Endothelial cell of umbilical vein (primary cell): ENCODE data around the gene KCNB1.

ENCODE experiments used
- EZH2 ChIP-seq: IDR thresholded peaks from 2 replicates; pipeline ENCODE4 v1.6.1; 2012; ENCODE audit warnings: borderline replicate concordance, low read depth, mild to moderate bottlenecking, moderate library complexity, low read length, inconsistent platforms; ENCODE audit not compliant: severe bottlenecking
- JUN ChIP-seq: IDR thresholded peaks from 2 replicates; pipeline ENCODE4 v1.6.1; 2011; ENCODE audit warnings: borderline replicate concordance, low read depth; ENCODE audit not compliant: insufficient read length, insufficient read depth
- POLR2A ChIP-seq: IDR thresholded peaks from 2 replicates; pipeline ENCODE4 v1.6.1; 2012; ENCODE audit warnings: low read depth, mild to moderate bottlenecking, control low read depth, low read length
- POLR2AphosphoS5 ChIP-seq: IDR thresholded peaks from 2 replicates; pipeline ENCODE4 v1.6.1; 2012; ENCODE audit warnings: low read depth, mild to moderate bottlenecking, control low read depth, low read length, moderate library complexity; ENCODE audit not compliant: insufficient read depth
- TF ChIP-seq, protein P1 (sequence below), 2 donors: IDR thresholded peaks; 1 replicate in 1 of 2; 2 replicates in 1 of 2; pipeline ENCODE4 v1.5.1; 2011; ENCODE audit warnings: low read length in 2 of 2, mild to moderate bottlenecking in 2 of 2, moderate library complexity in 2 of 2, control low read depth in 1 of 2, inconsistent platforms in 1 of 2, low read depth in 1 of 2; ENCODE audit not compliant: insufficient read depth in 1 of 2; ENCODE audit errors: extremely low read depth in 1 of 2
- TF ChIP-seq, protein P2 (sequence below): IDR thresholded peaks from 2 replicates; pipeline ENCODE4 v1.6.1; 2011; ENCODE audit not compliant: insufficient read depth, insufficient read length

DNA sequence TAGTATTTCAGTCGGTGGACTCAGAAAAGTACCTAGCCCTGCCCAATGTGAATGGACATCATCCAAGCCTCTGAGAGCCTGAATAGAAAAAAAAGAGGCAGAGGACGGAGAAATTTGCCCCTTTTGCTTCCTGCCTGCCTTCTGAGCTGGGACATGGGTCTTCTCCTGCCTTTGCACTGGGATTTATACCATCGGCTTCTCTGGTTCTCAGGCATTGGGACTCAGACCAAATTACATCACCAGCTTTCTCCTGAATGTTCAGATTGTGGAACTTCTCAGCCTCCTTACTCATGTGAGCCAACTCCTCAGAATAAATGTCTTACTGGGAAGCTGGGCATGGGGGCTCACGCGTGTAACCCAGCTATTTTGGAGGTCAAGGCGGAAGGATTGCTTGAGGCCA is 19.8 kb downstream of the KCNB1 start:
- TF ChIP-seq JUN (no peak), POLR2A (no peak), POLR2AphosphoS5 (no peak), EZH2 (no peak)
- TF ChIP-seq, protein P1, sequence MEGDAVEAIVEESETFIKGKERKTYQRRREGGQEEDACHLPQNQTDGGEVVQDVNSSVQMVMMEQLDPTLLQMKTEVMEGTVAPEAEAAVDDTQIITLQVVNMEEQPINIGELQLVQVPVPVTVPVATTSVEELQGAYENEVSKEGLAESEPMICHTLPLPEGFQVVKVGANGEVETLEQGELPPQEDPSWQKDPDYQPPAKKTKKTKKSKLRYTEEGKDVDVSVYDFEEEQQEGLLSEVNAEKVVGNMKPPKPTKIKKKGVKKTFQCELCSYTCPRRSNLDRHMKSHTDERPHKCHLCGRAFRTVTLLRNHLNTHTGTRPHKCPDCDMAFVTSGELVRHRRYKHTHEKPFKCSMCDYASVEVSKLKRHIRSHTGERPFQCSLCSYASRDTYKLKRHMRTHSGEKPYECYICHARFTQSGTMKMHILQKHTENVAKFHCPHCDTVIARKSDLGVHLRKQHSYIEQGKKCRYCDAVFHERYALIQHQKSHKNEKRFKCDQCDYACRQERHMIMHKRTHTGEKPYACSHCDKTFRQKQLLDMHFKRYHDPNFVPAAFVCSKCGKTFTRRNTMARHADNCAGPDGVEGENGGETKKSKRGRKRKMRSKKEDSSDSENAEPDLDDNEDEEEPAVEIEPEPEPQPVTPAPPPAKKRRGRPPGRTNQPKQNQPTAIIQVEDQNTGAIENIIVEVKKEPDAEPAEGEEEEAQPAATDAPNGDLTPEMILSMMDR (IDR thresholded peaks at IDR 0.05; ENCODE audit: extremely low read depth in 1 of 2, insufficient read depth in 1 of 2, low read depth in 1 of 2, low read length in 2 of 2): no peak
- TF ChIP-seq, protein P2, sequence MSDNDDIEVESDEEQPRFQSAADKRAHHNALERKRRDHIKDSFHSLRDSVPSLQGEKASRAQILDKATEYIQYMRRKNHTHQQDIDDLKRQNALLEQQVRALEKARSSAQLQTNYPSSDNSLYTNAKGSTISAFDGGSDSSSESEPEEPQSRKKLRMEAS: no peak
